ENCODE measurements around the gene ELP1. TPM values are rescaled to one million over a fixed set of nuclear protein-coding genes. Genes with fewer than 3 reads are reported as not detected.
A peak's percentile ranks its signal among the peaks of the same experiment; 100 is the strongest.
"Not testable (repeated sequence)": the region's sequence is repeated elsewhere in the genome, so short reads cannot be mapped to it uniquely, and the experiment has no call there.

ELP1 gene
- total RNA-seq, 1 donor from 2014 or later: 8.8 TPM

DNA sequence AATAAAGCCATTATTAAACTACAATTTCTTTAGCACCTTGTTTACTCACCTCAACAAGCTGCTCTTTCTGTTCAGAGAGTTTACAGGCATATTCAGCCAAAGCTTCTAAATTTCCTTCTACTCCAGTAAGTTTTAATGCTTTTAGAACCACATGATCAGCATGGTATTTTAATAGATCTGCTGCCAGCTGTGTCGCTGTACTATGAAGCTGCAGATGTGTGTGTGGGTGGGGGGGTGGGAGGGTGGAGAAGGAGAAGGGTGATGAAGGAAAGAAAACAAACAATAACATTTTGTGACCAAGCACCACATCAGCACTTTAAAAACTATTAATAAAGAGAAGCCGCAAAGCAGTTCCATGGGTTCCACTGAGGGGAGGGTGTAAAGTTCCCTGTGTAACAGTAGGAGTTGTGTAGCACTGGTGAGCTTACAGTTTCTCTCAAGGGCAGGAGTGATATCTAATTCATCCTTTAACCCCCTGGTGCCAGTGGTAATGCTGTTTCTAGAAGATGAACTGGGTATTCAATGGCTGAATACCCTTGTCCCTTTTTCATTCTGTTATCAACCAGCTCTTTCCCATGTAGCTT lies 38.8 kb upstream of the ELP1 start:
- intact Hi-C loops (cut with DNase I): loop anchor here (5.0 kb wide), 1 partner anchor 40 kb away; the partner anchor contains the start of gene CTNNAL1
- peak overlapping the region; percentile 42 to 65 for H3K27ac ChIP-seq
- no peak for TF ChIP-seq CTCF (IDR thresholded peaks at IDR 0.05)
- no peaks in the 10 kb centered on the region for H3K9me3 ChIP-seq
- peaks cover 3 to 4% of the 10 kb centered on the region in 2 donors for H3K36me3 ChIP-seq
- no peak overlapping the region for H3K4me3 ChIP-seq
- no peaks in the 10 kb centered on the region for H3K27me3 ChIP-seq
- DNase-seq (ENCODE audit: low spot score in 2 of 2): no peak
- H3K4me1 ChIP-seq: peaks cover 0 to 24% of the 10 kb centered on the region in 2 donors

- Histone ChIP-seq H3K4me3 (no peak overlapping the region), H3K4me1 (peaks cover 0 to 24% of the 10 kb centered on the region in 2 donors), H3K36me3 (peaks cover 3 to 4% of the 10 kb centered on the region in 2 donors), H3K27me3 (no peaks in the 10 kb centered on the region), H3K27ac (peak overlapping the region; percentile 42 to 65), H3K9me3 (no peaks in the 10 kb centered on the region)
- intact Hi-C loops (cut with DNase I): loop anchor here (5.0 kb wide), 1 partner anchor 40 kb away; the partner anchor contains the start of gene CTNNAL1
- no peak for DNase-seq (ENCODE audit: low spot score in 2 of 2)
- no peak for TF ChIP-seq CTCF (IDR thresholded peaks at IDR 0.05)
Measured at GRCh38 chr9:108972186-108972585, 38.3 kb upstream of the ELP1 start.

GRCh38 chr9:108971392-108971791 lies 37.5 kb upstream of the ELP1 start:
- H3K4me3 ChIP-seq; H3K27me3 ChIP-seq; DNase-seq (ENCODE audit: low spot score in 2 of 2); H3K27ac ChIP-seq; H3K9me3 ChIP-seq; H3K36me3 ChIP-seq: not testable (repeated sequence)
- peaks cover 0 to 24% of the 10 kb centered on the region in 2 donors for H3K4me1 ChIP-seq
- intact Hi-C loops (cut with DNase I): loop anchor here (5.0 kb wide), 1 partner anchor 41 kb away; the partner anchor contains the start of gene CTNNAL1

DNA sequence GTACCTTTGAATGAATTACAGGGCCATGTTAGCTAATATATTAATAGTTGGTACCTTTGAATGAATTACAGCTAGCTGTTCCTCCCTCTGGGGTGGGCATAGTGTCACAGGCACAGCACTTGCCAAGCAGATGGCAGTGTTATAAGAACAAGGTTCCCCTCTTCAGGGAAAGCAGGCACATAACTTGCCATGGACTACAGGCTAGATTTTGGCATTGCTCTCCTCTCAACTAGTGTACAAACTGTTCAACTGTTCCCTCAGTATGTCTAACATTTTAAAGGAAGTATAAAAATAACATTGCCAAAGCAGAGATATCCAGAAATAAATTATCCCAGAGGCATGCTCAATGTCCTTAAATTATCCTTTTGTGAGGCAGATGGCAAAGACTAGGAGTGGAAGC lies 34.0 kb upstream of the ELP1 start:
- Histone ChIP-seq H3K27ac (peak overlapping the region in 1 of 2 donors; percentile 4), H3K9me3 (no peaks in the 10 kb centered on the region), H3K4me3 (no peak overlapping the region), H3K4me1 (peaks cover 0 to 12% of the 10 kb centered on the region in 2 donors), H3K36me3 (peaks cover 3 to 4% of the 10 kb centered on the region in 2 donors), H3K27me3 (no peaks in the 10 kb centered on the region)
- DNase-seq (ENCODE audit: low spot score in 2 of 2): no peak
- TF ChIP-seq CTCF (IDR thresholded peaks at IDR 0.05): no peak
- intact Hi-C loops (cut with DNase I): no loop called here

GRCh38 chr9:108963459-108964143 lies 29.7 kb upstream of the ELP1 start:
- Histone ChIP-seq H3K4me3 (no peak overlapping the region), H3K4me1 (peaks cover 0 to 6% of the 10 kb centered on the region in 2 donors), H3K27ac (no peak overlapping the region), H3K36me3 (peaks cover 0 to 11% of the 10 kb centered on the region in 2 donors), H3K9me3 (no peaks in the 10 kb centered on the region), H3K27me3 (no peaks in the 10 kb centered on the region)
- DNase-seq (ENCODE audit: low spot score in 2 of 2): no peak
- TF ChIP-seq CTCF (IDR thresholded peaks at IDR 0.05): no peak
- intact Hi-C loops (cut with DNase I): no loop called here

GRCh38 chr9:108961151-108961550 lies 27.2 kb upstream of the ELP1 start:
- intact Hi-C loops (cut with DNase I): no loop called here
- peaks cover 0 to 8% of the 10 kb centered on the region in 2 donors for H3K36me3 ChIP-seq
- no peak overlapping the region for H3K4me3 ChIP-seq
- no peak for TF ChIP-seq CTCF (IDR thresholded peaks at IDR 0.05)
- H3K27ac ChIP-seq: no peak overlapping the region
- no peaks in the 10 kb centered on the region for H3K9me3 ChIP-seq
- DNase-seq (ENCODE audit: low spot score in 2 of 2): no peak
- no peaks in the 10 kb centered on the region for H3K27me3 ChIP-seq
- H3K4me1 ChIP-seq: no peaks in the 10 kb centered on the region

Measured in ascending aorta (tissue), 2 donors.